Activated CD4-positive, alpha-beta T cell treated with anti-CD3 and anti-CD28 coated beads, Interleukin-2, amount 50 U/mL, for 1 hour (primary cell): ENCODE measurements around the gene ANKRD23.
"Not testable (repeated sequence)": the region's sequence is repeated elsewhere in the genome, so short reads cannot be mapped to it uniquely, and the experiment has no call there.

Experiments
- DNase-seq: peaks from one replicate; pipeline ENCODE4 v3.0.0-alpha.2; 2020

ANKRD23 gene

DNA sequence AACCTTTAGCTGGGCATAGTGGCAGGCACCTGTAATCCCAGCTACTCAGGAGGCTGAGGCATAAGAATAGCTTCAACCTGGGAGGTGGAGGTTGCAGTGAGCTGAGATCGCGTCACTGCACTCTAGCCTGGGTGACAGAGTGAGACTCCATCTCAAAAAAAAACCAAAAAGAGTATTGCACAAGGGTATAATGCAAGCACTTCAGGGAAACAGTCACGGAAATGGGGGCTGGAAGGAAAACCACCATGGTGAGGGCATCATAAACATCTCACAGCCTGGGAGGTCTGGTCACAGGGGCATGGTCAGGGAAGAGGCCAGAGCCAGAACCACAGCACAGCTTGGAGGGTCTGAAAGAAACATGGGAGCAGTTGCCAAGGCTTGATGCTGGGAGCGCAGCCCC lies 19.2 kb upstream of the ANKRD23 start:
- not testable (repeated sequence) for DNase-seq

DNA sequence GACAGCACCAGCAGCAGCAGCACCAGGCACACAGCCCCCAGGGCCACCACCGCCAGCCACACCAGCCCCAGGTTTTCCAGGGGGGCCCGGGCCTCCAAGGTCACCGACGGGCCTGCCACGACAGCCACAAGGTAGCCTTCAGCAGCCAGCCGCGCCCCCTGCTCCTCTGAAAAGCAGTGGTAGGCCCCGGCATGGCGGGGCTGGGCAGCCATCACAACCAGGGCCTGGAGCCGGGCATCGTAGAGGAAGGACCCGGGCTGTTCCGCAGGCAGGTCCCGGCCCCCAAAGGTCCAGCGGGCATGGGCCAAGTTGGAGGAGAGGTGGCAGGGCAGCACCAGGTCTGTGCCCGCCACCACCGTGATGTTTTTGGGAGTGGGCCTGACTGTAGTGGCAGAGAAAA lies 17.3 kb upstream of the ANKRD23 start:
- DNase-seq = no peak

DNA sequence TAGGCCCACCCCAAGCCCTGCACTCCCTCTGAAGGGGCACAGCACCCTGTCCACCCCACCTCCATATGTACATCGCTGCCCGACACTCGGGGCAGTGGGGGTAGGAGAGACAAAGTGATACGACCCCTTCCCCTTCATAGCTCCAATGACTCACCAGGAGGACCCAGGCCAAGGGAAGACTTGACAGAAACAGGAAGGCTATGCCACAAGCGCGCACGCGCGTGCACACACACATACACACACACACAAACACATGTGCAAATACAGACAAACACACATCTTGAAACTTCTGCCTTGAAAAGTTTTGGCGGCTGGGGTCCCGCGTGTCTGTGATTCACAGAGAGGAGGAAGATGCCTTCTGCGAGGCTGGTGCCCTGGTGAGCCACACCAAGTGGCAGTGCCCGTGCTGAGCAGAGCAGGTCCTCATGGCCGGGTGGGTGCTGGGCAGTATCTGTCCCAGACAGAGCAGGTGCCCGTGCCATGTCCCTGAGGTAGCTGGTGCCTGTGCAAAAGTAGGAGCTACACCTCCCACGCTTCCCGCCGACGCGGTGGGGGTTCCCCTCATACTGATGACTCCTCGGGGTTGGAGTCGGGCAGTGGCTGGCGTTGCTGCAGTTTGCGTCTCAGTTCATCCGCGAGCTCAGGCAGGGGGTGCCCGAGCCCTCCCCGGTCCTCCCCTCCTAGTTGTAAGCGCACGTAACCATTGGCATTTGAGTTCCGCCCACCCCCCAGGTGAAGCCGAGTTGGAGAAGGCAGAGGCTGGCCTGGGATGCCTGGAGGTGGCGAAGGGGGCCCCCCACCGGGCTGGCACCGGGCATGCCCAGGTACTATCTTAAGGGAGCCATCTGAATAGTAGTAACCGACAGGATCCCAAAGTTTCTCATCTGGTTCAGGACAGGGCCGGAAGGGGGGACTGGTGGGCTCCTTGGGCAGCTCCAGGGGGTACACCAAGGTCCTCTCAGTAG lies 16.5 kb upstream of the ANKRD23 start:
- DNase-seq = peak; percentile 27

DNA sequence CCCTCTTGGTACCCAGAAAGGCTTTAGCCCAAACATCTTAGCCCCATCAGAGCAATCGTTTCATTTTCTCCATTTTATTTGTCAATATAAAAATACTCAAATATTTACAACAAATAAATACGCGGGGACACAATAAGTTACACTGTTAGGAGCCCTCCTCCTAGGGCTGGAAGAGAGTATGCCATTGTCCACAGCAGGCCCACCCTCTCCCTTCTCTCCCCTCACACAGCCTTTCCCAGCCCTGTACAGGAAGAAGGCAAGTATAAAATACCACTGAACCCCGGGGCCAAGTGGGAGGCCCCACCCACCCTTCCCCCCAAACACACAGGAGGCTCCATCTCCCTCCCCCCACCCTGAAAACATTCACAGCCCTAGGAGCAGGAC lies 15.9 kb upstream of the ANKRD23 start:
- DNase-seq = no peak

DNA sequence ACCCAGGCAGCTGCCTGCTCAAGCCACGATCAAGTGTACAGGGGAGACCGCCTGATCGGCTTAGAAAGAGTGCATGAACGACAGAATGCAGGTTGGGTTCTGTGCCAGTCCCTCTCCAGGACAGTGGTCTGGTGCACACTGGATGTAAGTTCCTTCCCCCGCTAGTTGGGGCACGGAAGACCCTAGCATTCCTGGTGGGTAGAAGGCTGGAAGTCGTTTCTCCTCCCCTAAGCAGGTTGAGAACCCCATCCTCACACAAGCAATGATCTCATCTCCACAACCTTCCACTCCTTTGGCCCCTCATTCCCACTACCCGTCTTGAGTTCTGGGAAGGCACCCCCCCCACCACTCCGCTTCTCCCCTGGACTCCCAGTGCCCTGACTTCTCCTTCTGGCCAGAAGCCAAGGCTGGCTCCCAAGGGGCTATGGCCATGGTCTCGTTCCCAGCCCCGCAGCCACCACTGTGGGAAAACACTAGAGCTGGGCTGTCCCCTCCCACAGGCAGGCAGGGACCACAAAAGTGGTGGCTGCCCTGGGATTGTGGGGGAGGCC lies 15.4 kb upstream of the ANKRD23 start:
- no peak for DNase-seq

DNA sequence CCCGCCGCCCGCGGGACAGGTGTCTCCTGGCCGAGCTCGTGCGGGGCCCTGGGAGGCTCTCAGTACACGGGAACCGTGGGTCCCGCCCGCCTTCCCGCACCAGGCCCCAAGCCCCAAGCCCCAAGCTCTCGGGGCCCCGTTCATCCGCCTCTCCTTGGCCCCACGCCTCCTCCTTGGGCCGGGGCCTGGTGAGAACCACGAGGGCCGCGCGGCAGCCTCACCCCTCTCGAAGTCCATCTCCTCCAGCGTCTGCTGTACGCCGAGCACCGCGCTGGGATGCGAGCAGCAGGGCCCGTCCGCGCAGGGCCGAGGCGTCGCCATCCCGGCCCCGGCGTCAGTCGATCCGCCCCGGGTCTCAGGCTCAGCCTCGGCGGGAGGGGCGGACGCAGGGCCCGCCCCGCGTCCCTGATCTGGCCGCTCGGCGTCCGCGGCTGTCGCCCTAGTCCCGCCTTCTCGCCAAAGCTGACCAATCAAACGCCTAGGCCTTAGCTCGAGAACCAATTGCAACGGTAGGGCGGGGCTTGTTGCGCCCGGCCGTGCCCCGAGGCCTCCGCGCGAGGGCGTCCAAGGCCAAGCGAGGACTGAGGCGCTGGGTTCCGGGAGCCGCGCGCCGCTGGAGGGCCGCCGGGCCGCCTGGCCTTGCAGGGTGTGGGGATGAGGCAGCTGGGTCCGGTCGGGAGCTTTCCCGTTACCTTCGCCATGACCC lies 14.0 kb upstream of the ANKRD23 start, which contains the start of gene ANKRD39:
Gene ANKRD39 (minus strand): TSS at position 350 of the 706 bp plus-strand sequence. CDS start 29 bp downstream, at position 321.
- DNase-seq = peak; percentile 97

DNA sequence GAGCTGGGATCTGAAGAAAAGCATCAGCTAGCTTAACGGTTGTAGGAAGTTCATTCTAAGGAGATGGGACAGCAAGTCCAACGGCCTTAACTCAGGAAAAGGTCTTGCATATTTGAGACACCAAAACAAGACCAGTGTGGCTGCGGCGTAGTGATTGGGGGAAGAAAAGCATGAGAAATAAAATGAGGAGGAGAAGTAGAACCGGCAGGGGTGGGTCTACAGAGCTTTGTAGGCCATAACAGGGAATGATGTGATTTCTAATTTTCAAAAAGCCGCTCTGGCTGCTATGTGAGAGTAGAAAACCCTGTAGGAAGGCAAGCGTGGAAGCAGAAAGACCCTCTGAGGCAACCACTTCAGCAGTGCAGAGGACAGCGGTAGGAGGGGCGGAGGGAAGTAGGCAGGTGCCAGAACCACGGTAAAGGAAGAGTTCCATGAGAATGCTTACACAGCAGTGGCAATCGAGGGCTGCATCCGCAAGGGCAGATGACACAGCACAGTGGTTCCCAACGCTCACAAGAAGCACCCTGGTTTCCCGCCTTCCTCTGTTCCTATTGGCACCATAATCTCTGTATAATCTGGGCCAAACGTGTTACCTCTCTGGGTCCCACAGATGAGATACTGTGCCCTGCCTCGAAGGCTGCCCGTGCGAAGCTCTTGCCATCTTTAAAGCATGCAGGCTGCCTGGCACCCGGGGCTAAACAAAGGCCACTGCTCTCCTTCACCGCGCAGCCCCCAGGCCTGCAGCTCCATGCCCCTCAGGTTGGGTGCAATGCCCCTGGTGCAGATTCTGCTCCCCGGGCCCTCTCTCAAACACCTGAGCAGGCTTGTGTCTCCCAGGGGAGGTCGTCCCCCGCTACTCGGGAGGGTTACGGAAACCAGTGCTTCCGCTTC lies 13.2 kb upstream of the ANKRD23 start:
- DNase-seq = no peak

DNA sequence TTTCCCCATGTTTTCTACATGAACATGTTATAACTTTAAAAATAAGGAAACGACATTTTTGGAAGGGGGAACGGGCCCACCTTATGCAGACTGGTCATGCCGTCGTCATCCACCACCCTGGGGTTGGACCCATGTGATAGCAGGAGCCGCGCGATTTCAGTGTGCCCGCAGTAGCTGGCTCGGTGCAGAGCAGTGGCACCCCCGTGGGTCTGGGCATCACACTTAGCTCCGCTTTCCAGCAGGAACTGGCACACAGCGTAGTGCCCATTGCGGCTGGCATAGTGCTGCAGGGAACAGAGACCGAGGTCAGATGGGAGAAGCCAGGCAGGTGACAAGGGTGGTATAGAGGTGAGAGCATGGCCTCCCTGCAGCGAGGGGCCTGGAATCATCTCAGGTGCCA lies 9.5 kb upstream of the ANKRD23 start:
- no peak for DNase-seq

DNA sequence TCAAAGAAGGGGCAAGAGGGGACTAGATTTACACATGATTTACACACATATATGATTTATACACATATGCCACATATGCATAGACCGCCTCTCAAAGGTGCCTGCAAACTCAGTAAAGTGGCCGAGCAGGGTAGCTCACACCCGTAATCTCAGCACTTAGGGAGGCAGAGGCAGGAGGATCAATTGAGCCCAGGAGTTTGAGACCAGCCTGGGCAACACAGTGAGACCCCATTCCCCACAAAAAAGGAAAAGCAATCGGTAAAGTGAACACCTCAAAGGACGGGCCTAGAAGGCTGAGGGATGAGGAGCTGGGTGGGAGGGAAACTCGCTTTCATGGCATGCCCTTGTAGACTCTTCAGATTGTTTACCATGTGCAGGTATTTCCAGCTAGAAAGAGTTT lies 8.8 kb upstream of the ANKRD23 start:
- DNase-seq = no peak

DNA sequence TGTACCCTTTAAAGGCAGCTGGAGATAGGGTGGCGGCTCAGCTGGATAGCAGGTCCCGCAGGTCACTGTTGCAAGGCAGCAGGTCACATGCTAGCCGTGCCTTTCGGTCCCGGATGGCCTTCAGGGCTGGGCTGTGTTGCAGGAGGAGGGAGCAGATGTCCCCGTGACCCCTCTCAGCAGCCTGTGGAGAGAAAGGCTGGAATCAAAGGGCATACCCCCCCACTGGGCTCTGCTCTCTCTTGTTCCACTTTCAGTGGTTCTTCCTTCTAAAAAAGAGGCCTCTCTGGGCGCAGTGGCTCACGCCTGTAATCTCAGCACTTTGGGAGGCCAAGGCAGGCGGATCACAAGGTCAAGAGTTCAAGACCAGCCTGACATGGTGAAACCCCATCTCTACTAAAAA lies 4.4 kb upstream of the ANKRD23 start:
- DNase-seq = no peak

DNA sequence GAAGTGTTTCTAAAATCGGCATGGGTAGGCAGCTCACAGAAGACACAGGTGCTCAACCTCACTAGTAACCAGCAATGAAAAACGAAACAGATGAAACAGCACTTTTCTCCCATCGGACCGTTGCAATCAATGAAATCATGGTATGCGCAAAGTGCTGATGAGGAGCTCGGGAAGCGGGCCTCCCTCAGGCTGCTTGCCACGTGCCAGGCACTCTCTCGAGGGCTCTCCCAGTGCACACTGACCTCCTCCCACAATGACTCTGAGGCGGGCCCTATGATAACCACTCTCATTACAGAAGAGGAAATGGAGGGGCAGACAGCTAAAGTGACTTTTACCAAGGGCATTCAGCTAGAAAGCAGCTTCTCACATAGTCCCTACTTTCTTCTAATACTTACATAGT lies 3.8 kb upstream of the ANKRD23 start:
- no peak for DNase-seq

DNA sequence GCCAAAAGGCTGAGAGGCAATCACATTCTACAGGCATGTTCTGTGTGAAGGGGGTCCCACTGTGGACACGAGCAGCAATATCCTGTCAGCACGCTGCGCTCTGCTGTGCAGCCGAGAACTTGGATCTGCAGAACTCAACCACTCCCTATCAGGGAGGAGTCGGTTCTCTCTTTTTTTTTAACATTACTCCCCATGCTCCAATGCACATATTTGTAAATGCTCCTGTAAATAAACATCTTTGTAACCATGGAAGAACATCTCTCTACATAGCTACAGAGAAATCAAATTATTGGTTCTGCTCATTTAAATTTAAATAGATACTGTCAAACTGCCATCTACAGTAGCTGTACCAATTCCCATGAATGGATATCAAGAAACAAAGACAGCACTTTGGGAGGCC lies 3.0 kb upstream of the ANKRD23 start:
- DNase-seq = no peak

DNA sequence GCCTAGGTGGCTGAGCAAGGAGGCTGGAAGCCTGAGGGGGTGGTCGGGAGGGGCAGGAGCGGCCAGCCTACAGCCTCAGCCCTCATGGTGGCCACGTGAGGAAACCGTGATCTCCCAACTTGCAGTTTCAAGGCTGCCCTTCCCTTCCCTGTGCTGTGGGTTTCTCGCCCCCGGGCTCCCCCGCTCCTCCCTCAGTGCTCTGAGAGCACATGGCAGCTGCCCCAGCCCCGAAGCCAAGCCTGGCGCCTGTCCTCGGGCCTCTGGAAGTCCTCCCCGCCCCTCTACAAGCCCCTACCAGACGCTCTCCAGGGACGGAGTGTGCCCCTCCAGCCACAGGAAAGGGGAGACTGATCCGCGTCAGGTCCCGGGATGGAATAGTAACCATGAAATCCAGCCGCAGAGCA lies 586 bp upstream of the ANKRD23 start:
- no peak for DNase-seq

DNA sequence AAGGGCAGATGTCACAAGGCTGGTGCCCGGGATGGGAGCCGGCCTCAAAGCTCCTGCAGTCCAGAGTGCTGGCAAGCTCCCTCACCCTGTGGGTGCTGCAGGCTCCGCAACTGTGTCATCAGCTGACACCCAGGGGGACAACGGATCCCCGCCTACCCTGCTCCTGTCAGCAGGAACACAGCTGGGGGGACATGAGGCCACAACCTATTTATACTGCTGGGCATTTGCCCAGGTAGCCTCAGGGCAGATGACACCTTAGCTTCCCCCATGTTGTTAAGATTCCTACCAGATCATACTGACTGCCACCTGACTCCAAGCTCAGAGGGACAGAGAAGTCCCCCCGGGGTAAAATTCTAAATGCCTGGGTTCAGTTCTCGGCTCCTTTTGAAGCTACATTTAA lies 1.2 kb downstream of the ANKRD23 start:
- DNase-seq = no peak

DNA sequence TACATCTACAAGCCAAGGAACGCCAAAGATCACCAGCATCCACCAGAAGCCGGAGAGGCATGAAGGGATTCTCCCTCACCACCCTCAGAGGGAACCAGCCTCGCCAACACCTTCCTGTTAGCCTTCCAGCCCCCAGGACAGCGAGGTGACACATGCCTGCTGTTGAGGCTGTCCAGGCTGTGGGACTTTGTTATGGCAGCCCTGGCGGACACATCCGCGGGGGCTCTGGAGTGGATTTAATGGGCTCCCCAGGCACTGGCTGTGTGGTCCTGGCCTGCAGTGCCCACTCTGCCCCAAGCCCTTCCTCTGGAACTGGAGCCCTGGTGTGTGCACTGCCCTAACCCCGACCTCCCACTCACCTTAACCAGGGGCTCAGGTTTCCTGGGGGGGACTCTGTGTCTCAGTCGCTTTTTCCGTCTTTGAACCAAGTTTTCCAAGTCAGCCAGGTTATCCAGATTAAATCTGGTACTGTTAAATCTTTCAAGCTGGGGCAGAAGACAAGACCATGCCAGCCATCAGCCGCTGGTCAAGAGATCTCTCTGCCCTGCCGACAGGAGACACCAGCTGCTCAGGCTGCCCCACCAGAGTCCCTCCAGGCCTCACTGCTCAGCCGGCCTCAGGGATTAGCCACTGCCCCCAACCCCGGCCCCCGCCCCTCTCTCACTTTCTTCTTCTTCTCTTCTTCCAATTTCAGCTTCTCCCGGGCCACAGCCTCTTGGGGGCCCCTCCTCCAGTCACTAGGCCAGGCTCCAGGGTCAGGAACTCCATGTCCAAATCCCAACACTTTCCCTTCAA lies 1.9 kb downstream of the ANKRD23 start:
- DNase-seq = no peak

DNA sequence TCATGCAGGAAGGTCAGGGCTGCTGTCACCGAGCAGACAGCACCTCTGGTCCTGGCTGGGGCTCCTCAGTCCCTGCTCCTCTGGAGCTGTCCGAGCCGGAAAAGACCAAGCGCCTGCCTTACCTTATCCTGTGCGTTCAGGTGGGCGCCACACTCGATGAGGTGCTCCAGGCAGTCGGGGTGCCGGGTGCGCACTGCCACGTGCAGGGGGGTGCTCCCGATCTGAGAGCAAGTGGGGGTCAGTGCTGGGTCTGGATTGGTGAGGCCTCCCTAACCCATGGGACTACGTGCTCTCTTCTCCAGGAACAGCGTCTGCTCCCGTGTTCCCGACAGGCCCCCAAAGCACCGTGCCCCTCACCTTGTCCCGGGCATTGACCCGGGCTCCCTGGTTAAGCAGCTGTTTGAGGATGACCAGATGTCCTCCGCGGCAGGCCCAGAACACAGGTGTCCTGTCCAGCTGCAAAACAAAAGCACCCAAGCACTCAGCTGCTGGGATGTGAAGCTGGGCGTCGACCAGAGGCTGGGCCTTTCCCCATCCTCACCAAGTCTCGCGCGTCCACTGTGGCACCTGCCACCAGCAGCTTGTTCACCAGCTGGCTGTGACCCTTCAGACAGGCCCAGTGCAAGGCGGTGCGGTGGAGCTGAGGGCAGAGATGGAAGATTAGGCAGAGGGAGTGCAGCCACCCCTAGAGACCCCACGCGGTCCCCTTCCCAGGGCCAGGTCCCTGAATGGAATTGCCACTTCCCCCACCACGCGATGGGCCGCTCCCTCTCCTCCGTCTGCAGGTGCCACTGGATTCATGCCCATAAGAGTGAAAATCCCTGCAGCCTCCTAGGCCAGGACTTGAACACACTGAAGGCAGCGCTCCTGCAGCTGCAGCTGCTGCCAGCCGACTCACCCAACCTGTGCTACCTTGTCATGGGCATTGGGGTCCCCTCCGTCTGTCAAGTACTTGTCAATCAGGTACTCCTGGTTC lies 3.7 kb downstream of the ANKRD23 start:
- DNase-seq = no peak

DNA sequence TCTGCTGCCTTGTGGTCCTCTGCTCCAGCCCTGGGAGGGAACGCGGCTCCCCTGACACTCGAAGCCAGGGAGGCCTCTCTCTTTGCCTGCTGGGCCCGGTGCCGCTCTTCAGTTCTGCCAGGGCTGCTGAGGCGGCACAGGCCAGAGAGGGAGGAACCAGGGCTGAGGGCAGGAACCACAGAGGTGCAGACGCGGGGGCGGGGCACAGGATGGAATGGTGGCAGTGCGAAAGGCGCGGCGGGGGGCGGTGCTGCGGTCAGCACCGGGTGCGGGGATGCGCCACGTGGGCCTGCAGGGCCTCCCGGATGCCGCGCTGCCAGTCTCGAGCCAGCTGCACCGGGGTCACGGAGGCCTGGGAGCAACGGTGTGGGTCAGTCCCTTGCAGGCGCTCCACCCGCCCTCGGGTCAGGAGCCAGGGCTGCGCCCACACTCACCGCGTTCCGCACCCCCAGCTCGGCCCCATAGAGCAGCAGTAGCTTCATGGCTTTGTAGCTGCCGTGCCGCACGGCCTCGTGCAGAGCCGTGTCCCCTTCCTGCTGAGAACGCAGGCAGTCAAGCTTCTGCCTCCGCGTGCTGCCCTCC lies 4.4 kb downstream of the ANKRD23 start:
- peak; percentile 78 for DNase-seq

DNA sequence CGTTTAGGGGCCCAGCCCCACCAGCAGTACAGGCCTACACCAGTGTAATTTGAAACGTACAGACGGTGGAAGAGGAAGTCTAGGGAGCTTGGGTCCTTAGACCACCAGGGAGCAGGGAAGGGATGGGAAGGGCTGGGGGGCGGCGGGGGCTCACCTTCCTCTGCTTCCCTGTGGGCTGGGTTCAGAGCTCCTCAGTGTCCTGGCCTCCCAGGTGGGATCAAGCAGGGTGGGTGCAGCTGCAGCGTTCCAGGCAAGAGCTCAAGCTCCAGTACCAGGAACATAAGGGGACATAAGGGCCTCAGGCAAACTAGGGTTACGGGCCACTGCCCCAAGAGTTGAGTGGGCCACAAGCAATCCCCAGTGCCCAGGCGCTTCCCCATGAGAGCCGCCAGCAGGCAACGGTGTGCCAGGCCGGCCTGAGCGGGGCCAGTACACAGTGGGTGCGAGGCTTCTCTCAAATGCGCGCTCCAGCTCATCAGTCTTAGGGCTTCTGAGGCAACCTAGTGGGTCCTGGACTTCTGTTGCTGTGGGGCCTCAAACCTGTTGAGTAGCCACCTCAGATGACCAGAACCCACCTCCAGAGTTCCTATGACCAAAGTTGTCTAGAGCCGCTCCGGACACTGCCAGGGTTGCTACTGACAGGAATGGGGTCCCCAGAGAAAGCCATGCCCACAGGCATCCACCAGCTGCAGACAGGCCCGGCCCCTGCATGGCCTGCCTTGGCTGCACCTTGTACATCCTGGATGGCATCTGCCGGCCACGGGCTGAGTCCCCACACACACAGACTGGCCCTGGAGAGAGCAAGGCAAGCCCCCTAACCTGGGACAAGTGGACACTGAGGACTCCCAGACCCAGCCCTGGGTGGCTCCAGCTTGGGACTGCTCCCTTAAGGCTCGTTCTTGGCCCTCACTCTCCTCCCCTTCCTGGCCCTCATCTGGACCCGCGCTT lies 5.2 kb downstream of the ANKRD23 start:
- no peak for DNase-seq

DNA sequence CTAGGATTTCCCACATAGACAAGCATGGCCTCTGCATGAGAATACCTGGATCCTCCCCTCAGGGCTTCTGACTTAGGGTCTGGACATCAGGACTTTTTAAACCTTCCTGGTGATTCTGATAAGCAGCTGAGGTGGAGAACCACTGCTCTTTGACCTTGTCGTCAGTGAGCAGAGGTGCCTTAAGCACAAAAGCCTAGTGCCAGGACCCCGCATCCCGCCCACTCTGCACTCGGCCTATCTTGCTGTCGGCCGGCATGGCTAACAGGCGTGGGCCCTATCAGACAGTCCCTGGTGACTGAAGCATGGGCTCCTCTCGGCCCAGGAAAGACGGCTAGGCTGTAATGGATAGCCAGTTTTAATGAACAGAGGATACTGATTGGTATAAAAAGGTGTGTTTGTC lies 6.2 kb downstream of the ANKRD23 start:
- DNase-seq = no peak
